Putamen (tissue), 1 donor: ENCODE results near the gene TIMM22.
"Not testable (repeated sequence)": the region's sequence is repeated elsewhere in the genome, so short reads cannot be mapped to it uniquely, and the experiment has no call there.

Experiments
- DNase-seq: peaks from one replicate; pipeline ENCODE4 v3.0.0-alpha.2; 2016; ENCODE audit warnings: low spot score

The TIMM22 gene

GRCh38 chr17:1039511-1040215 lies 42.7 kb downstream of the TIMM22 start:
- DNase-seq = peak; percentile 66

GRCh38 chr17:1040216-1040600 lies 43.3 kb downstream of the TIMM22 start:
- no peak for DNase-seq

- no peak for DNase-seq
Measured at GRCh38 chr17:1041746-1042145, 44.8 kb downstream of the TIMM22 start.

GRCh38 chr17:1042486-1042885 lies 45.6 kb downstream of the TIMM22 start:
- DNase-seq = no peak

- DNase-seq = no peak
Measured at GRCh38 chr17:1043601-1044251, 46.8 kb downstream of the TIMM22 start.

- DNase-seq = not testable (repeated sequence)
Measured at GRCh38 chr17:1044387-1045009, 47.6 kb downstream of the TIMM22 start.

- DNase-seq = no peak
Measured at GRCh38 chr17:1045456-1045855, 48.5 kb downstream of the TIMM22 start.

GRCh38 chr17:1047177-1047878 lies 50.4 kb downstream of the TIMM22 start:
- no peak for DNase-seq

- no peak for DNase-seq
Measured at GRCh38 chr17:1047879-1048470, 51.0 kb downstream of the TIMM22 start.

GRCh38 chr17:1048516-1049115 lies 51.7 kb downstream of the TIMM22 start:
- DNase-seq = not testable (repeated sequence)

GRCh38 chr17:1049446-1050225 lies 52.7 kb downstream of the TIMM22 start:
- no peak for DNase-seq

- no peak for DNase-seq
Measured at GRCh38 chr17:1050246-1050995, 53.5 kb downstream of the TIMM22 start.

GRCh38 chr17:1050996-1051925 lies 54.3 kb downstream of the TIMM22 start:
- no peak for DNase-seq
